SU-DHL-6 (cell line): ENCODE results near the gene GARIN5A.
"Not testable (repeated sequence)": the region's sequence is repeated elsewhere in the genome, so short reads cannot be mapped to it uniquely, and the experiment has no call there.

Experiments used
- H2AFZ ChIP-seq: fragments of 200-600 bp; sonication (generic); 2 replicates; pipeline ENCODE4 v1.6.1; 2014; ENCODE audit warnings: low read depth, mild to moderate bottlenecking, moderate library complexity, mixed read lengths, antibody characterized with exemption, low read length; ENCODE audit not compliant: severe bottlenecking
- H3F3A ChIP-seq: fragments of 200-600 bp; shearing (Covaris generic); 2 replicates; pipeline ENCODE4 v1.6.0; 2016; ENCODE audit warnings: antibody characterized with exemption, mild to moderate bottlenecking; ENCODE audit not compliant: insufficient read depth
- H3K27ac ChIP-seq: fragments of 200-600 bp; sonication (generic); 2 replicates; pipeline ENCODE4 v1.5.1; 2016; ENCODE audit warnings: low read depth, mild to moderate bottlenecking, low read length, moderate library complexity, mixed read lengths
- H3K27me3 ChIP-seq: fragments of 200-600 bp; sonication (generic), shearing (Covaris generic); 2 replicates; pipeline ENCODE4 v1.6.0; 2014; ENCODE audit warnings: mild to moderate bottlenecking, low read length
- H3K36me3 ChIP-seq: fragments of 200-600 bp; sonication (generic); 2 replicates; pipeline ENCODE4 v1.6.1; 2014; ENCODE audit warnings: mild to moderate bottlenecking, low read length, mixed read lengths
- H3K4me2 ChIP-seq: fragments of 300-600, 200-600 bp; shearing (Covaris generic), sonication (generic); 2 replicates; pipeline ENCODE4 v1.6.0; 2014; ENCODE audit warnings: low read length, low read depth, mild to moderate bottlenecking; ENCODE audit not compliant: poor library complexity, severe bottlenecking
- H3K4me3 ChIP-seq: fragments of 200-600 bp; sonication (generic); 2 replicates; pipeline ENCODE4 v1.5.1; 2014; ENCODE audit warnings: antibody characterized with exemption, low read length, mild to moderate bottlenecking, mixed read lengths; ENCODE audit not compliant: insufficient read depth, poor library complexity, severe bottlenecking
- H3K79me2 ChIP-seq: fragments of 200-600 bp; sonication (generic); 2 replicates; pipeline ENCODE4 v1.6.1; 2014; ENCODE audit warnings: mild to moderate bottlenecking, low read length, moderate library complexity; ENCODE audit not compliant: insufficient read depth
- H3K9ac ChIP-seq: fragments of 200-600 bp; sonication (generic); 2 replicates; pipeline ENCODE4 v1.7.0; 2014; ENCODE audit warnings: mild to moderate bottlenecking, low read length
- H3K9me2 ChIP-seq: fragments of 200-600 bp; sonication (generic); replicated peaks from 2 replicates; pipeline ENCODE4 v1.6.1; 2014; ENCODE audit warnings: low read length; ENCODE audit not compliant: insufficient read depth
- H3K9me3 ChIP-seq: fragments of 200-600 bp; sonication (generic); 2 replicates; pipeline ENCODE4 v1.6.1; 2014; ENCODE audit warnings: low read length, mixed read lengths; ENCODE audit not compliant: insufficient read depth
- H4K20me1 ChIP-seq: fragments of 200-600 bp; sonication (generic); 2 replicates; pipeline ENCODE4 v1.6.1; 2014; ENCODE audit warnings: low read depth, mild to moderate bottlenecking, antibody characterized with exemption, low read length, moderate library complexity, mixed read lengths
- EZH2phosphoT487 ChIP-seq: fragments of 200-600 bp; sonication (generic), shearing (Covaris generic); conservative IDR thresholded peaks from 2 replicates; pipeline ENCODE4 v1.6.1; 2018; ENCODE audit warnings: mild to moderate bottlenecking, antibody characterized with exemption, low read length, moderate library complexity, mixed read lengths
- TF ChIP-seq, protein P1 (sequence below): fragments of 200-600 bp; sonication (generic); IDR thresholded peaks from one replicate; pipeline ENCODE4 v1.5.1; 2017; ENCODE audit warnings: antibody characterized with exemption, mild to moderate bottlenecking, low read length, moderate library complexity; ENCODE audit not compliant: insufficient read depth, poor library complexity, severe bottlenecking

GARIN5A gene

DNA sequence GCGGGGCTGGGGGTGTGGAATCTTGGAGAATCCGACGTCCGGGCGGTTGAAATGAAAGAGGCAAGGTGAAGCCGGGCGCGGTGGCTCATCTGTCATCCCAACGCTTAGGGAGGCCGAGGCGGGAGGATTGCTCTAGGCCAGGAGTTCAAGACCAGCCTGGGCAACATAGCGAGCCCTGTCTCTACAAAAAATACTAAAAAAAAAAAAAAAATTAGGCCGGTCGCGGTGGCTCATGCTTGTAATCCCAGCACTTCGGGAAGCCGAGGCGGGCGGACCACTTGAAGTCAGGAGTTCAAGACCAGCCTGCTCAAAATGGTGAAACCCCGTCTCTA, 225 bp upstream of the GARIN5A start:
- Histone ChIP-seq H3K27ac (peak overlapping the region; percentile 38; the same call in 1 of the 2 replicates), H3K27me3 (no peaks in the 10 kb centered on the region), H2AFZ (peak overlapping the region; percentile 81), H3K79me2 (peaks cover 21% of the 10 kb centered on the region), H3K9me2 (no peaks in the 10 kb centered on the region), H3K36me3 (peaks cover 8% of the 10 kb centered on the region; the same call in 1 of the 2 replicates), H3F3A (no peaks in the 10 kb centered on the region), H3K9me3 (peaks cover 12% of the 10 kb centered on the region; the same call in 1 of the 2 replicates), H3K4me2 (peak overlapping the region; percentile 60), H3K9ac (peak overlapping the region; percentile 88), H3K4me3 (peak overlapping the region; percentile 95), H4K20me1 (no peaks in the 10 kb centered on the region)
- TF ChIP-seq EZH2phosphoT487: no peak
- TF ChIP-seq, protein P1, sequence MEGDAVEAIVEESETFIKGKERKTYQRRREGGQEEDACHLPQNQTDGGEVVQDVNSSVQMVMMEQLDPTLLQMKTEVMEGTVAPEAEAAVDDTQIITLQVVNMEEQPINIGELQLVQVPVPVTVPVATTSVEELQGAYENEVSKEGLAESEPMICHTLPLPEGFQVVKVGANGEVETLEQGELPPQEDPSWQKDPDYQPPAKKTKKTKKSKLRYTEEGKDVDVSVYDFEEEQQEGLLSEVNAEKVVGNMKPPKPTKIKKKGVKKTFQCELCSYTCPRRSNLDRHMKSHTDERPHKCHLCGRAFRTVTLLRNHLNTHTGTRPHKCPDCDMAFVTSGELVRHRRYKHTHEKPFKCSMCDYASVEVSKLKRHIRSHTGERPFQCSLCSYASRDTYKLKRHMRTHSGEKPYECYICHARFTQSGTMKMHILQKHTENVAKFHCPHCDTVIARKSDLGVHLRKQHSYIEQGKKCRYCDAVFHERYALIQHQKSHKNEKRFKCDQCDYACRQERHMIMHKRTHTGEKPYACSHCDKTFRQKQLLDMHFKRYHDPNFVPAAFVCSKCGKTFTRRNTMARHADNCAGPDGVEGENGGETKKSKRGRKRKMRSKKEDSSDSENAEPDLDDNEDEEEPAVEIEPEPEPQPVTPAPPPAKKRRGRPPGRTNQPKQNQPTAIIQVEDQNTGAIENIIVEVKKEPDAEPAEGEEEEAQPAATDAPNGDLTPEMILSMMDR: no peak

DNA sequence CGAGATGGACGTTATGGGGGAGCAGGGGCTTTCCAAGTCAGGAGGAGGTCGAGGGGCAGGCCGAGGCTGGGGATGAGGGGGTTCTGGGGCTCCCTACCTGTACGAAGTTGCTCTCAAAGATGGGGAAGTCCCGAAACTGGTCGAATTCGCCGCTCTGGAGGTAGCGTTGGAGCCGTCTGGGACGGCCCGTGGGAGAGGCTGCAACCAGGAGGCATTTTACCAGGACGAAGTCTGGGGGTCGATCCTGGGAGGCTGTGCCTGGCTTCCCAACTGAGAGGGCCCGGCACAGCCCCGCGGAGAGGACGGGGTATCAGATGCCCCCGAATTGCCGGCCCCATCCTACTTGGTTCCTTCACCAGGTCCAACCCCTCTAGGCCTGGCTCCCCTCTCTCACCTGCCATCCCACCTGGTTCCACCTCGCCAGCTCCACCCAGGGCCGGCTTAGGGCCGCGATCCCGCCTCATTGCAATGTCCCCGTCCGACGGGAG, 868 bp downstream of the GARIN5A start:
- no peaks in the 10 kb centered on the region for H3K27me3 ChIP-seq
- H3K36me3 ChIP-seq: peaks cover 8% of the 10 kb centered on the region; the same call in 1 of the 2 replicates
- H3K4me3 ChIP-seq: no peak overlapping the region
- H4K20me1 ChIP-seq: no peaks in the 10 kb centered on the region
- TF ChIP-seq, protein P1: no peak
- no peak for TF ChIP-seq EZH2phosphoT487
- H3K9ac ChIP-seq: no peak overlapping the region
- peaks cover 12% of the 10 kb centered on the region; the same call in 1 of the 2 replicates for H3K9me3 ChIP-seq
- H3K4me2 ChIP-seq: no peak overlapping the region
- no peaks in the 10 kb centered on the region for H3F3A ChIP-seq
- no peak overlapping the region for H2AFZ ChIP-seq
- H3K79me2 ChIP-seq: peaks cover 21% of the 10 kb centered on the region
- no peaks in the 10 kb centered on the region for H3K9me2 ChIP-seq
- no peak overlapping the region for H3K27ac ChIP-seq

DNA sequence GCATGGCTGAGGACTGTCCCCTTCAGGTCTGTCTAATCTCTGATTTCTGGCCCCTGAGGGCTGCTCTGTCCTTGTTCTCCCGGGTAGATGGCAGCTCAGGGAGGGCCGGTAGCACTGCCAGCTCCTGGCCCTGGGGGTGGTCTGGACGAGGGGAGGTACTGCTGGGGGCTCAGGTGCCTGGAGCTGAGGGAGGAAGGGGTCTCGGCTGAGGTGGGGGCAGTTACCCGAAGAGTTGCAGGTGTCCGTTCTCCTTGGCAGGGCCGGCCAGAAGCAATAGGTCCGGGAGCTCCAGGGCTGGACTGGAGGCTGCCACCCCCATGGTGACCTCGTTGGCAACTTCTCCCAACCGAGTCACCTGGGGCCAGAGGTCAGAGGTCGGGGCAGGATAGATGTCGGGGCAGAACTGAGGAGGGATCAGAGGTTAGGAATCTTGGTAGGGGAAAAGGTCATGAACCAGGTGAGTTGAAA, 1.5 kb downstream of the GARIN5A start:
- H3K27ac ChIP-seq: no peak overlapping the region
- H2AFZ ChIP-seq: no peak overlapping the region
- no peak overlapping the region for H3K4me3 ChIP-seq
- no peaks in the 10 kb centered on the region for H3F3A ChIP-seq
- peaks cover 21% of the 10 kb centered on the region for H3K79me2 ChIP-seq
- H3K9me2 ChIP-seq: no peaks in the 10 kb centered on the region
- no peak for TF ChIP-seq EZH2phosphoT487
- TF ChIP-seq, protein P1: no peak
- H3K9ac ChIP-seq: no peak overlapping the region
- H3K9me3 ChIP-seq: peaks cover 12% of the 10 kb centered on the region; the same call in 1 of the 2 replicates
- no peaks in the 10 kb centered on the region for H4K20me1 ChIP-seq
- H3K4me2 ChIP-seq: no peak overlapping the region
- H3K27me3 ChIP-seq: no peaks in the 10 kb centered on the region
- peaks cover 8% of the 10 kb centered on the region; the same call in 1 of the 2 replicates for H3K36me3 ChIP-seq

DNA sequence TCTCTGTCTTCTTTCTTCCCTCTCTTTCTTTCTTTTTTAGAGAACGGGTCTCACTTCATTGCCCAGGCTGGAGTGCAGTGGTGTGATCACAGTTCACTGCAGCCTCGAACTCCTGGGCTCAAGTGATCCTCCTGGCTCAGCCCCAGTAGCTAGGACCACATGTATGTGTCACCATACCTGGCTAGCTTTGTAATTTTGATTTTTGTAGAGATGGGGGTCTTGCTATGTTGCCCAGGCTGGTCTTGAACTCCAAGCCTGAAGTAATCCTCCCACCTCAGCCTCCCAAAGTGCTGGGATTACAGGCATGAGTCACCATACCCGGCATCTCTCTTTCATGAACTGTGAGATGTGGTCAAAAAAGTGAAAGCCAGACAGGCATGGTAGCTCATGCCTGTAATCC, 3.3 kb downstream of the GARIN5A start:
- not testable (repeated sequence) for H3K36me3 ChIP-seq, H3K9me3 ChIP-seq, H3K27ac ChIP-seq

More for the DNA sequence above, 3.3 kb downstream of the GARIN5A start:
- not testable (repeated sequence) for H3F3A ChIP-seq, H3K27me3 ChIP-seq, H2AFZ ChIP-seq, H3K9ac ChIP-seq, H3K9me2 ChIP-seq, H3K4me3 ChIP-seq, H4K20me1 ChIP-seq, H3K4me2 ChIP-seq
- H3K79me2 ChIP-seq: peaks cover 18% of the 10 kb centered on the region
